CD4-positive, alpha-beta T cell treated with Interleukin-17A for 4 hours (primary cell): ENCODE measurements around the gene C6.
"Not testable (repeated sequence)": the region's sequence is repeated elsewhere in the genome, so short reads cannot be mapped to it uniquely, and the experiment has no call there.

Source experiments
- DNase-seq: peaks from one replicate; pipeline ENCODE4 v3.0.0-alpha.2; 2020; ENCODE audit warnings: mixed read lengths

C6 gene

GRCh38 chr5:41213340-41213739 is at the start of gene C6:
TSS of gene C6 (minus strand) at chr5:41213532. CDS start at chr5:41203230, 10,302 bp downstream.
- no peak for DNase-seq

- DNase-seq, result no peak
These were observed 43.1 kb upstream of the C6 start for GRCh38 chr5:41256400-41256799.

DNA sequence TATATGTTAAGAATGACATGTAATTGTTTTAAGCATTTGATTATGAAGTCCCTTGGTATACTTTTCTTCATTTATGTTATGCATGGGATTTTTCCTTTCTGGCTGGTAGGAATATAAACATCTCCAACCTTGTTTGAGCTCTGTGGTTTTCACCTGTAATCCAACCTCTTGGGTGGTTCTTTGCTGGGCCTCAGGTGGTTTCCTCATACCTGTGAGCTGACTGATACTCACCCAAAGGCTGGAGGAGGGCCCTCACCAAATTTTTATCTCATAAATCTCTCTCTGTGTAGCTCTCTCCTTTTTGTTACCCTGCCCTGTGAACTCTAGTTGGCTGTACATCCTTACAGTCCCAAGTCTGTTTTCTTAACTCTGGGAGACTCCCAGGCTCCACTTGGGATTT is 39.8 kb upstream of the C6 start:
- no peak for DNase-seq

- no peak for DNase-seq
These were observed 38.7 kb upstream of the C6 start for GRCh38 chr5:41252036-41252435.

- no peak for DNase-seq
These were observed 37.1 kb upstream of the C6 start for GRCh38 chr5:41250351-41250987.

- no peak for DNase-seq
These were observed 33.8 kb upstream of the C6 start for GRCh38 chr5:41247135-41247534.

DNA sequence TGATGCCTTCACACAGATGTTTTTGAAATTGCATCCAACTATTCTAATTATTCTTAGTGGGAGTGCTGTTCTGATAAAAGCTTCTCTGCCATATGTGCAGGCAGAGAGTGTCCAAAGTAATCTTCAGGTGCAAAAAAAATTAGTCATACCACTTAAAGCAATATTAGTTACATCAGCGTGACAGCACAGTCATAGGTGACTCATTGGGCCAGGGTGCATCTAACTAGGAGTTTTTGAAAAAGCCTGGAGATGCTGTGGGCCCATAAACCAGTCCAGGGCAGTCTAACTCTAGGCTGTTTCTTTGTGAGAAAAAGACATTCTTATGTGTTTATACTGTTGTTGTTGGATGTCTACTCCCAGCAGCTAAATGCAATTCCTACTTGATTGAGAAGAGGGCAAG is 33.0 kb upstream of the C6 start:
- DNase-seq, result no peak

DNA sequence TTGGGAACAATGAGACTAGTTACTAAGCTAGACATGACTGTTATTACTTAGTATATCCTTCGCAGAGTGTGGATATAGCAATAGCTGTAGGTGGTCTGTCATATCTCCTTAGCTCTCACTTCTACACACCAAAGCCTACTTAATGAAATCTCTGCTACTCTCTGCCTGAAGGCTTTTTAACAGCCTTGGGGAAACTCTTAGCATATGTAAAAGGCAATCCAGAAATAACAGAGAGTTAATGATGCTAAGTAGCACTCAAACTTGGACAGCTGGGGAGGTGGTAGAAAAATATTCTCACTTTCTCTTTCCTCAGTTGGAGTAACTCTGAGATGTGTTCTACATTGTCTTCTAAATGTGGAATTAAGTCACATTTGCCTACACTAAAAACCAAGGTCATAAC is 30.2 kb upstream of the C6 start:
- DNase-seq, result no peak

GRCh38 chr5:41240985-41241384 is 27.7 kb upstream of the C6 start:
- no peak for DNase-seq

DNA sequence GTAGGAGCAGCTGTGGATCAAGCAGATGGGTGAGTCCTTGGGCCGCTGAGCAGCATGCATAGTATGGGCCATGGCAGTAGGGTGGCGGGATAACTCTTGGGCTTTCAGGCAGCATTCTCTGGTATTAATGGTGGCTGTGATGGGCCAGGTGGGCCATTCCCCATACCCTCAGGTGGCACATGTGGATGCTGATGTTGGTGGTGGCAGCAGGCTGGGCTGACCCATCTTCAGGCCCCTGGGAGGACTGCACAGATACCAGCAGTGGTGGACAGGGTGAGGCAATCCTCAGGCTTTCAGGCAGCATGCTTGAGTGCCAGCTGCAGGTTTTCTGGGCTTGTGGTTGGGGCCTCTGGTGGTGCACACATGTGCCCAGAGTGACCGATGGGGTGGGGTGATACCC is 27.1 kb upstream of the C6 start:
- no peak for DNase-seq

- DNase-seq, result no peak
These were observed 21.1 kb upstream of the C6 start for GRCh38 chr5:41234475-41234874.

DNA sequence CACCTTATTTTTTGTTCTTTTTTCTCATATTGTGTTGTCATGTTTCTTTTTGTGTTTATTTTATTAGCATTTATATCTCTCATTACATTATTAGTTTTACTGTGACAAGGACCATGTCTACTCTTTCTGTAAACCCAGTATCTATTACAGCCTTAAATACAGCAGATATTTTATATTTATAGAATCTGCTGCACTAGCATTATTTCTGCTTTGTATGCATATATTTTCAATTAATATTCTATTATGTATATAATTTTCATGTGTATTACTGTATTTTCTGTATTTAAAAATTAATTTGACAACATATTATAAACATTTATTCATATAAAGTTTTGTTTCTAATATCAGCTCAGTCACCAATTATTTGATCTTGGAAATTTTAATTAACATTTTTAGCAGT is 19.5 kb upstream of the C6 start:
- DNase-seq, result no peak

GRCh38 chr5:41230276-41230675 is 16.9 kb upstream of the C6 start:
- DNase-seq, result not testable (repeated sequence)

DNA sequence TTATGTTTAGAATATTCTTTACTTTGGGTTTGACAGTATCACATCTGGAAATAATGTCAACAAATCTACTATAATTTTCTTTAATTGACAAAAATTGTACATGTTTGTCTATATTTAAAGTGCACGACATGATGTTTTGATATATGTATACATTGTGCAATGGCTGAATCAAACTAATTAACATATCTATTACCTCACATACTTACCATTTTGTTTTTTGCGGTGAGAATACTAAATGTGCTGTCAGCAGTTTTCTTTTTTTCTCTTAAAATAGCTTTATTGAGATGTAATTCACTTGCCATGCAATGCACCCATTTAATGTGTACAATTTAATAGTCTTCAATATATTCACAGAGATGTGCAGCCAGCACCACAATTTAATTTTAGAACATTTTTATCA is 10.6 kb upstream of the C6 start:
- DNase-seq, result no peak

- DNase-seq, result no peak
These were observed 6.4 kb upstream of the C6 start for GRCh38 chr5:41219658-41220269.

DNA sequence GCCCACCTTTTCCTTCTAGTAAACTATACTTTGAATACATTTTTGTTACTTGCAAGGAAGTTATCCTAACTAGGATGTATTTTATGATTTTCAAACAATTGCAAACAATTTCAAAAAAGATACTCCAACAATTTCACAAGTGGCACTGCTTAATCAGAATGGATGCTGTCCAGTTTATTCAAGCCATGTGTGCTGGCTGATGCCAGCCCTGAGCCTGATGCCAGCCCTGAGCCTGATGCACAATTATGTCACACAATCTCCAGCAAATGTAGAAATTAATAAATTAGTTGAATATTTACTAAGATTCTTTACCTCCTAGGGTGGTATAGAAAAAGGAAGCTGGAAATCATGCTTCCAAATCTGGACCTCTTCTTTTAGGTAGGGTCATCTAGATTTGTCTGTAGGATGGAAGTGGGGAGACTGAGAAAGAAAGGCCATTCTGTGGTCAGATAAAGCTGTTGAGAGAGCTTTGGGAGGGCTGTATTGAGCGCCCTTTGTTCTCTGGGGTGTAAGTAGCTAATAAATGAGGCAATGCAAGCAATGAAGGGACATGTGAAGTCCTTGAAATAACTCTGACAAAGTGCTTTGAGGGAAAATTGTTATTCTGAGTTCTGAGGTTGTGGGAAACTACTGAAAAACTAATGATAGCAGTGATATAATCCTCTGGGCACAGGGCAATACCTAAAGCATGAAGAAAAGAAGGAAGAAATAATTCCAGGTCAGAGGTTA is 5.8 kb upstream of the C6 start:
- DNase-seq, result no peak

DNA sequence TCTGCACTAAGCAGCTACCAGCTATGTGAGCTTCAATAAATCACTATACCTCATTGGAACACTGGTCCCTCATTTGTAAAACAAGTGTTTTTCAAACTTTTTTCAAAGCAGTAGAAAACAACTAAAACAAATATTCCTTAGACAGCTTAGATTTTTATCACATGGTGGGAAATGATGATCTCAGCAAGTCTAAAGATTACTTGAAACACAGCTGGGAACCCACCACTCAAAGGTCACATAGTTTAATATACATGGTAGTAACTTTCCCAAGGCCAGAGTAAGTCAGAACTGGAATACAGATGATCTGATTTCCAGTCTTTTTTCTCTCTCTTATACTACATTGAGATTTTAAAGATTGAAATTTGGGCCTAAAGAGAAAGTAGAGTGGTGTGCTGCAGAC is 850 bp upstream of the C6 start:
- no peak for DNase-seq

- DNase-seq, result no peak
These were observed 397 bp downstream of the C6 start for GRCh38 chr5:41212935-41213334.

DNA sequence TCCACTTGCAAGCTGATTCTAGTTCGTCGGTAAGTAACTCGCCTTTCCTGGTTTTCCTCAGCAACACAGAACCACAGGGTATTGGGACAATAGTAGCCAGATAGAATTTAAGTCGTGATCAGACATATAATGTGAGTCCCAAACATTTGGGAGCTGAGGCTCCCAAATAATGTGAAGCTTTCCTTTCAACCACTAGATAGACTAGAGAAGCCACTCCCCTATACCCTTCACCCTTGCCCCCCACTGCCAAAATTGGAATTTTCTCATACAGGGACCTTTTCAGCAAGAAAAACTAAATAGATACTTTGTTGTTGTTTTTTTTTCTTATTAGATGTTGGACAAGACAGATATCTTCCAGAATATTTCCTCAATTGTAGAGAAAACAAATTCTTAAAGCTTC is 1.9 kb downstream of the C6 start:
- DNase-seq, result no peak

DNA sequence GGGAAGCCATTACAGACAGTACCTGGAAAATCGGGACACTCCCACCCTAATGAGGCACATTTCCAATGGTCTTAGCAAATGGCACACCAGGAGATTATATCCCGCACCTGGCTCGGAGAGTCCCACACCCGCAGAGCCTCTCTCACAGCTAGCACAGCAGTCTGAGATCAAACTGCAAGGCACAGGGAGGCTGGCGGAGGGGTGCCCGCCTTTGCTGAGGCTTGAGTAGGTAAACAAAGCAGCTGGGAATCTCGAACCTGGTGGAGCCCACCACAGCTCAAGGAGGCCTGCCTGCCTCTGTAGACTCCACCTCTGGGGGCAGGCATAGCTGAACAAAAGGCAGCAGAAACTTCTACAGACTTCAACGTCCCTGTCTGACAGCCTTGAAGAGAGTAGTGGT is 7.9 kb downstream of the C6 start:
- DNase-seq, result not testable (repeated sequence)

DNA sequence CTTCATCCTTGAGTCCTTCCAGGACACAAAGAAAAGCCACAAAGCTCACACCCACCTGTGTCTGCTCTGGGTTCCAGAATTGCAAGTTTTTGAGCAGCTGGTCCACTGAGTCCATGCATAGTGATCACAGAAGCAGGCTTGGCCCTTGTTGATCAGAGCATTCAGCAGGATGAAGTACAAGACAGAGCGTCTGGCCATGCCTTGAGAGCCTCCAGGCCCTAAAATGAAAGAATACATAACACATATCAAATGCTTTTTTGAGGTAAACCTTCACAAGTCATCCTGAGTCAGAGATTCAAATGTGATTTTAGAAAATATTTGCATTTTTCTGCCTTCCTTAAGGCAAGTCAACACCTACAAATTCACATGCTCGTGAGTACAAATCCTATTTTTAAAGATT is 10.3 kb downstream of the C6 start:
- DNase-seq, result no peak

GRCh38 chr5:41201082-41201772 is 12.1 kb downstream of the C6 start:
- DNase-seq, result no peak

DNA sequence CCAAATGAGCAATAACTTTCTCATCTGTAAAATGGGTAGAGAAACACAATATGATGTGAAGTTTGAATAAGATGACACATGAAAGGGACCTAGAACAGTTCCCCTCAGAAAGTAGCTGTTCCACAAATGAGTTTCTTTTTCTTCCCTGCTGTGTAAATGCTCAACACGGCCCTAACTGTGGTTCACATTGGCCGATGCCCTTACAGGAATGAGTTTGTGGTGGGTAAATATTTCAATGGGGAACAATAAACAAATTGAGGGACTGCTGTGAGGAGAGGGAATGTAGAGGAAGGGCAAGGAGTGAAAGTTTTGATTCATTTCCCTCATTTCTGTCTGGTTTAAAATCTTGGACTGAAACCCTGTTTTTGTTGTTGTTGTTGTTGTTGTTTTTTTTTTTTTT is 12.8 kb downstream of the C6 start:
- DNase-seq, result no peak

- DNase-seq, result no peak
These were observed 13.7 kb downstream of the C6 start for GRCh38 chr5:41199660-41200059.
